ENCODE results near the gene NXPH1. TPM values are rescaled to one million over a fixed set of nuclear protein-coding genes. Genes with fewer than 3 reads are reported as not detected.

Gene NXPH1
- total and polyA plus RNA-seq, 9 of the 15 experiments (the other 6 are each of a cell fraction or from before 2014, with no cell fraction given): 0.16 TPM; not detected in 8

- TF ChIP-seq NEUROD1 (IDR thresholded peaks at IDR 0.05; ENCODE audit: borderline replicate concordance, low read depth, low read length, partially characterized antibody) (no peak), ZNF398 (CRISPR knock-in tag; IDR thresholded peaks at IDR 0.05) (no peak), ARNT (IDR thresholded peaks at IDR 0.05) (no peak), IFI16 (CRISPR knock-in tag; IDR thresholded peaks at IDR 0.05) (no peak), SMARCC2 (IDR thresholded peaks at IDR 0.05; ENCODE audit: low read depth) (no peak), ELF2 (CRISPR knock-in tag; IDR thresholded peaks at IDR 0.05) (no peak), ZNF583 (CRISPR knock-in tag; IDR thresholded peaks at IDR 0.05) (no peak), TFAP4 (CRISPR knock-in tag; IDR thresholded peaks at IDR 0.05; ENCODE audit: borderline replicate concordance) (peak; percentile 33; the same call in 1 of the 2 replicates), ZNF766 (CRISPR knock-in tag; conservative IDR thresholded peaks at IDR 0.05) (0 out of 2 replicates have a peak, but pooled peaks have one; percentile 31), ZNF121 (CRISPR knock-in tag; conservative IDR thresholded peaks at IDR 0.05) (no peak), FOXM1 (IDR thresholded peaks at IDR 0.05; ENCODE audit: low read depth) (no peak), FOXM1 (CRISPR knock-in tag; IDR thresholded peaks at IDR 0.05; ENCODE audit: low read depth) (0 out of 2 replicates have a peak, but pooled peaks have one; percentile 54), ZNF764 (CRISPR knock-in tag; IDR thresholded peaks at IDR 0.05; ENCODE audit: low read depth) (no peak), AFF1 (IDR thresholded peaks at IDR 0.05; ENCODE audit: low read depth in 1 of 2, partially characterized antibody in 2 of 2) (peak in 1 of 2 experiments; percentile 55), DEAF1 (CRISPR knock-in tag; IDR thresholded peaks at IDR 0.05) (no peak), MYNN (IDR thresholded peaks at IDR 0.05) (no peak), MYNN (CRISPR knock-in tag; IDR thresholded peaks at IDR 0.05) (no peak), SIN3B (IDR thresholded peaks at IDR 0.05; ENCODE audit: low read depth) (no peak), MEF2A (IDR thresholded peaks at IDR 0.05; ENCODE audit: control insufficient read depth, low read depth, low read length) (no peak), MAZ (CRISPR knock-in tag; conservative IDR thresholded peaks at IDR 0.05 in 1 of 2, IDR thresholded peaks at IDR 0.05 in 1 of 2) (peak in 1 of 2 experiments; percentile 56; a peak in 2 of 4 replicates)
Observed at GRCh38 chr7:8433477-8434289, at the start of gene NXPH1 (continued).
